ENCODE measurements around the gene AKIRIN2. TPM values are rescaled to one million over a fixed set of nuclear protein-coding genes. Genes with fewer than 3 reads are reported as not detected.

Gene AKIRIN2
- total and polyA plus RNA-seq, 10 of the 15 experiments (the other 5 are each of a cell fraction or from before 2014, with no cell fraction given) = 12.7 to 82.2 (median 42.6) TPM

DNA sequence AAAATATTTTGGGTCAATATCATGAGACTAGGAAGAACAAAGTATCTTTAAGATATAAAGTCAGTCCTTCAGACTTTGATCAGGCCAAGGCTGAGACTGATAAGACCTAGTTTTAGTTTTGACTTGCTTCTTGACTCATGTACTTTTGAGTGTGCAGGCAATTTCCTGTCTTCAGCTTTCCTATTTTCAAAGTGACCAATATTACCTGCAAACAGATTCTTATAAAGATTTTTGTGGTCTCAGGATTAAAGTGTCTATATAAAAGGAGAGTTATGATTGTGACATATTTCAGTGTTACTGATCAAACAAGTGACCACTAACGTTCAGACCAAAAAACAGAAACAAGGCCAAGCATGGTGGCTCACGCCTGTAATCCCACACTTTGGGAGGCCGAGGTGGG, 36.0 kb upstream of the AKIRIN2 start:
- H3K27me3 ChIP-seq (replicated peaks in 1 of 2; ENCODE audit: control insufficient read depth in 2 of 2, insufficient read depth in 2 of 2, low read length in 1 of 2) = no peaks in the 10 kb centered on the region
- H3K79me2 ChIP-seq (ENCODE audit: control insufficient read depth, insufficient read depth, low read length) = no peaks in the 10 kb centered on the region; the same call in 1 of the 2 replicates
- peak overlapping the region; percentile 42 for H2AFZ ChIP-seq (ENCODE audit: control insufficient read depth, low read depth, low read length)
- peaks cover 19% of the 10 kb centered on the region for H3K4me1 ChIP-seq (ENCODE audit: control insufficient read depth, insufficient read depth, low read length)
- FAIRE-seq (no peak), ATAC-seq (peak; percentile 74), DNase-seq (ENCODE audit: low read depth, low spot score) (no peak)
- no peak overlapping the region for H3K9ac ChIP-seq (ENCODE audit: control insufficient read depth, insufficient read depth, low read length)
- BruUV-seq (replicated peaks) = no TSS peak
- H3K4me2 ChIP-seq (ENCODE audit: control insufficient read depth, insufficient read depth) = peak overlapping the region; percentile 59
- peak overlapping the region; percentile 58 for H3K27ac ChIP-seq (ENCODE audit: control insufficient read depth, insufficient read depth)
- H4K20me1 ChIP-seq (ENCODE audit: control insufficient read depth, insufficient read depth) = no peaks in the 10 kb centered on the region
- ChIA-PET RAD21 (ENCODE audit: unreplicated experiment) (interaction anchor here (0.7 to 1.6 kb wide), 4 partner anchors 19 to 94 kb away, joined by 3 to 8 read pairs (median 4); no protein-coding TSS in a partner anchor), CTCF (interaction anchor here (2.2 kb wide), 1 partner anchor 19 kb away, joined by 10 read pairs; no protein-coding TSS in a partner anchor), SMC1A (ENCODE audit: uncharacterized antibody, unreplicated experiment) (interaction anchor here (0.8 to 8.0 kb wide), 10 partner anchors 9 to 185 kb away, joined by 3 to 62 read pairs (median 4); no protein-coding TSS in a partner anchor), POLR2A (interaction anchor here (0.6 to 2.0 kb wide), 5 partner anchors 8 to 46 kb away, joined by 3 to 8 read pairs (median 3); no protein-coding TSS in a partner anchor)
- WGBS (ENCODE audit: insufficient coverage, insufficient replicate concordance, low lambda C conversion rate, missing lambda C conversion rate) = 40% methylated on average over 3 of the region's 3 CpGs
- in situ Hi-C loops (cut with MboI) (no loop called here), intact Hi-C loops (cut with micrococcal nuclease; ENCODE audit: unreplicated experiment) (no loop called here)
- no peaks in the 10 kb centered on the region for H3K36me3 ChIP-seq (ENCODE audit: control insufficient read depth in 2 of 2, insufficient read depth in 2 of 2, low read length in 1 of 2)
- TF ChIP-seq CREM (IDR thresholded peaks at IDR 0.05; ENCODE audit: low read depth) (0 out of 2 replicates have a peak, but pooled peaks have one; percentile 4), RUNX3 (IDR thresholded peaks at IDR 0.05; ENCODE audit: low read length) (peak; percentile 71), JUNB (IDR thresholded peaks at IDR 0.05) (peak; percentile 63; the same call in 1 of the 2 replicates), PAX5 (IDR thresholded peaks at IDR 0.05; ENCODE audit: borderline replicate concordance, low read depth, low read length) (no peak)
- TF ChIP-seq, protein P1, sequence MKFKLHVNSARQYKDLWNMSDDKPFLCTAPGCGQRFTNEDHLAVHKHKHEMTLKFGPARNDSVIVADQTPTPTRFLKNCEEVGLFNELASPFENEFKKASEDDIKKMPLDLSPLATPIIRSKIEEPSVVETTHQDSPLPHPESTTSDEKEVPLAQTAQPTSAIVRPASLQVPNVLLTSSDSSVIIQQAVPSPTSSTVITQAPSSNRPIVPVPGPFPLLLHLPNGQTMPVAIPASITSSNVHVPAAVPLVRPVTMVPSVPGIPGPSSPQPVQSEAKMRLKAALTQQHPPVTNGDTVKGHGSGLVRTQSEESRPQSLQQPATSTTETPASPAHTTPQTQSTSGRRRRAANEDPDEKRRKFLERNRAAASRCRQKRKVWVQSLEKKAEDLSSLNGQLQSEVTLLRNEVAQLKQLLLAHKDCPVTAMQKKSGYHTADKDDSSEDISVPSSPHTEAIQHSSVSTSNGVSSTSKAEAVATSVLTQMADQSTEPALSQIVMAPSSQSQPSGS (IDR thresholded peaks at IDR 0.05; ENCODE audit: low read length) = 0 out of 2 replicates have a peak, but pooled peaks have one; percentile 34
- H3K9me3 ChIP-seq (replicated peaks; ENCODE audit: control insufficient read depth, insufficient read depth, low read length) = no peaks in the 10 kb centered on the region; the same call in 2 of the 3 replicates
- no peak overlapping the region for H3K4me3 ChIP-seq

All from GM12878 (cell line).